ENCODE measurements around the gene EXOC3.
A peak's percentile ranks its signal among the peaks of the same experiment; 100 is the strongest.

Gene EXOC3

GRCh38 chr5:509611-510185 is 66.7 kb downstream of the EXOC3 start:
- H3K4me3 ChIP-seq (ENCODE audit: low read length) = no peak overlapping the region
- no peak overlapping the region for H3K4ac ChIP-seq (ENCODE audit: low read depth, low read length)
- no peak overlapping the region for H3K23ac ChIP-seq (ENCODE audit: low read length)
- no peak overlapping the region for H2BK120ac ChIP-seq (ENCODE audit: low read depth, low read length)
- no peak overlapping the region for H2BK15ac ChIP-seq (replicated peaks; ENCODE audit: low read depth)
- H3K4me2 ChIP-seq (ENCODE audit: low read length) = no peak overlapping the region
- H3K79me2 ChIP-seq (ENCODE audit: control insufficient read depth, insufficient read depth, low read length) = no peaks in the 10 kb centered on the region
- no peak overlapping the region for H3K27ac ChIP-seq (ENCODE audit: low read depth, low read length)
- H3K56ac ChIP-seq (ENCODE audit: low read length) = no peak overlapping the region
- no peak overlapping the region for H4K8ac ChIP-seq (ENCODE audit: low read depth, low read length)
- no peak overlapping the region for H3K9ac ChIP-seq (ENCODE audit: low read length)
- no peak overlapping the region for H4K5ac ChIP-seq (ENCODE audit: low read length)
- H3K4me1 ChIP-seq (ENCODE audit: control insufficient read depth, low read depth, low read length) = no peaks in the 10 kb centered on the region
- no CpG with 5 or more reads among the region's 22 CpGs for WGBS (ENCODE audit: extremely low coverage, insufficient coverage, low lambda C conversion rate)
- no peaks in the 10 kb centered on the region for H3K79me1 ChIP-seq (ENCODE audit: low read length)
- no peak overlapping the region for H3K18ac ChIP-seq (ENCODE audit: low read length)
- H2BK5ac ChIP-seq (ENCODE audit: low read length) = no peak overlapping the region
- no peak for DNase-seq
- no peaks in the 10 kb centered on the region for H3K36me3 ChIP-seq (ENCODE audit: control insufficient read depth, insufficient read depth, low read length)
- peaks cover 4% of the 10 kb centered on the region for H3K27me3 ChIP-seq (ENCODE audit: insufficient read depth, low read length, poor library complexity)
- H2AK5ac ChIP-seq (ENCODE audit: low read length) = no peak overlapping the region

GRCh38 chr5:510521-510920 is 67.5 kb downstream of the EXOC3 start:
- Histone ChIP-seq H3K79me2 (ENCODE audit: control insufficient read depth, insufficient read depth, low read length) (no peaks in the 10 kb centered on the region), H2AK5ac (ENCODE audit: low read length) (no peak overlapping the region), H3K4me2 (ENCODE audit: low read length) (no peak overlapping the region), H3K56ac (ENCODE audit: low read length) (no peak overlapping the region), H3K27ac (ENCODE audit: low read depth, low read length) (no peak overlapping the region), H3K4me1 (ENCODE audit: control insufficient read depth, low read depth, low read length) (no peaks in the 10 kb centered on the region), H2BK120ac (ENCODE audit: low read depth, low read length) (no peak overlapping the region), H4K8ac (ENCODE audit: low read depth, low read length) (no peak overlapping the region), H3K9ac (ENCODE audit: low read length) (no peak overlapping the region), H3K36me3 (ENCODE audit: control insufficient read depth, insufficient read depth, low read length) (no peaks in the 10 kb centered on the region), H3K79me1 (ENCODE audit: low read length) (no peaks in the 10 kb centered on the region), H3K23ac (ENCODE audit: low read length) (no peak overlapping the region), H3K4me3 (ENCODE audit: low read length) (no peak overlapping the region), H4K5ac (ENCODE audit: low read length) (no peak overlapping the region), H2BK5ac (ENCODE audit: low read length) (no peak overlapping the region), H2BK15ac (replicated peaks; ENCODE audit: low read depth) (no peak overlapping the region), H3K18ac (ENCODE audit: low read length) (no peak overlapping the region), H3K27me3 (ENCODE audit: insufficient read depth, low read length, poor library complexity) (peaks cover 4% of the 10 kb centered on the region), H3K4ac (ENCODE audit: low read depth, low read length) (no peak overlapping the region)
- no CpG with 5 or more reads among the region's 9 CpGs for WGBS (ENCODE audit: extremely low coverage, insufficient coverage, low lambda C conversion rate)
- DNase-seq = no peak

GRCh38 chr5:511476-511875 is 68.5 kb downstream of the EXOC3 start:
- no peak overlapping the region for H4K5ac ChIP-seq (ENCODE audit: low read length)
- H3K4me3 ChIP-seq (ENCODE audit: low read length) = no peak overlapping the region
- no peak overlapping the region for H2BK15ac ChIP-seq (replicated peaks; ENCODE audit: low read depth)
- no peaks in the 10 kb centered on the region for H3K36me3 ChIP-seq (ENCODE audit: control insufficient read depth, insufficient read depth, low read length)
- no peak overlapping the region for H3K27ac ChIP-seq (ENCODE audit: low read depth, low read length)
- no CpG with 5 or more reads among the region's 16 CpGs for WGBS (ENCODE audit: extremely low coverage, insufficient coverage, low lambda C conversion rate)
- H2AK5ac ChIP-seq (ENCODE audit: low read length) = no peak overlapping the region
- H3K79me2 ChIP-seq (ENCODE audit: control insufficient read depth, insufficient read depth, low read length) = no peaks in the 10 kb centered on the region
- H3K4ac ChIP-seq (ENCODE audit: low read depth, low read length) = no peak overlapping the region
- no peak overlapping the region for H3K56ac ChIP-seq (ENCODE audit: low read length)
- no peak overlapping the region for H2BK5ac ChIP-seq (ENCODE audit: low read length)
- no peak overlapping the region for H3K4me2 ChIP-seq (ENCODE audit: low read length)
- H4K8ac ChIP-seq (ENCODE audit: low read depth, low read length) = no peak overlapping the region
- no peak overlapping the region for H3K23ac ChIP-seq (ENCODE audit: low read length)
- H3K27me3 ChIP-seq (ENCODE audit: insufficient read depth, low read length, poor library complexity) = no peaks in the 10 kb centered on the region
- H2BK120ac ChIP-seq (ENCODE audit: low read depth, low read length) = no peak overlapping the region
- no peak for DNase-seq
- no peaks in the 10 kb centered on the region for H3K4me1 ChIP-seq (ENCODE audit: control insufficient read depth, low read depth, low read length)
- no peak overlapping the region for H3K18ac ChIP-seq (ENCODE audit: low read length)
- no peaks in the 10 kb centered on the region for H3K79me1 ChIP-seq (ENCODE audit: low read length)
- H3K9ac ChIP-seq (ENCODE audit: low read length) = no peak overlapping the region

GRCh38 chr5:513216-514100 is 70.5 kb downstream of the EXOC3 start:
- Histone ChIP-seq H3K4me2 (ENCODE audit: low read length) (no peak overlapping the region), H3K79me1 (ENCODE audit: low read length) (no peaks in the 10 kb centered on the region), H2BK15ac (replicated peaks; ENCODE audit: low read depth) (no peak overlapping the region), H3K18ac (ENCODE audit: low read length) (no peak overlapping the region), H3K4ac (ENCODE audit: low read depth, low read length) (no peak overlapping the region), H3K4me1 (ENCODE audit: control insufficient read depth, low read depth, low read length) (no peaks in the 10 kb centered on the region), H3K27ac (ENCODE audit: low read depth, low read length) (no peak overlapping the region), H3K9ac (ENCODE audit: low read length) (no peak overlapping the region), H3K23ac (ENCODE audit: low read length) (no peak overlapping the region), H3K79me2 (ENCODE audit: control insufficient read depth, insufficient read depth, low read length) (no peaks in the 10 kb centered on the region), H4K8ac (ENCODE audit: low read depth, low read length) (no peak overlapping the region), H3K56ac (ENCODE audit: low read length) (no peak overlapping the region), H3K4me3 (ENCODE audit: low read length) (no peak overlapping the region), H2AK5ac (ENCODE audit: low read length) (no peak overlapping the region), H4K5ac (ENCODE audit: low read length) (no peak overlapping the region), H2BK5ac (ENCODE audit: low read length) (no peak overlapping the region), H3K27me3 (ENCODE audit: insufficient read depth, low read length, poor library complexity) (no peaks in the 10 kb centered on the region), H2BK120ac (ENCODE audit: low read depth, low read length) (no peak overlapping the region), H3K36me3 (ENCODE audit: control insufficient read depth, insufficient read depth, low read length) (no peaks in the 10 kb centered on the region)
- peak; percentile 18 for DNase-seq
- WGBS (ENCODE audit: extremely low coverage, insufficient coverage, low lambda C conversion rate) = no CpG with 5 or more reads among the region's 31 CpGs

- no peak overlapping the region for H3K4me2 ChIP-seq (ENCODE audit: low read length)
- no peak overlapping the region for H3K4ac ChIP-seq (ENCODE audit: low read depth, low read length)
- H3K18ac ChIP-seq (ENCODE audit: low read length) = no peak overlapping the region
- H4K5ac ChIP-seq (ENCODE audit: low read length) = no peak overlapping the region
- H3K27ac ChIP-seq (ENCODE audit: low read depth, low read length) = no peak overlapping the region
- no peak overlapping the region for H3K9ac ChIP-seq (ENCODE audit: low read length)
- no peak overlapping the region for H2AK5ac ChIP-seq (ENCODE audit: low read length)
- no peak overlapping the region for H3K4me3 ChIP-seq (ENCODE audit: low read length)
- H3K56ac ChIP-seq (ENCODE audit: low read length) = no peak overlapping the region
- H3K79me1 ChIP-seq (ENCODE audit: low read length) = no peaks in the 10 kb centered on the region
- H3K4me1 ChIP-seq (ENCODE audit: control insufficient read depth, low read depth, low read length) = no peaks in the 10 kb centered on the region
- no peak overlapping the region for H2BK15ac ChIP-seq (replicated peaks; ENCODE audit: low read depth)
- WGBS (ENCODE audit: extremely low coverage, insufficient coverage, low lambda C conversion rate) = no CpG with 5 or more reads among the region's 12 CpGs
- no peak overlapping the region for H2BK5ac ChIP-seq (ENCODE audit: low read length)
- no peak for DNase-seq
- no peak overlapping the region for H3K23ac ChIP-seq (ENCODE audit: low read length)
- H3K27me3 ChIP-seq (ENCODE audit: insufficient read depth, low read length, poor library complexity) = no peaks in the 10 kb centered on the region
- no peaks in the 10 kb centered on the region for H3K79me2 ChIP-seq (ENCODE audit: control insufficient read depth, insufficient read depth, low read length)
- no peaks in the 10 kb centered on the region for H3K36me3 ChIP-seq (ENCODE audit: control insufficient read depth, insufficient read depth, low read length)
- H2BK120ac ChIP-seq (ENCODE audit: low read depth, low read length) = no peak overlapping the region
- no peak overlapping the region for H4K8ac ChIP-seq (ENCODE audit: low read depth, low read length)
These were observed 71.1 kb downstream of the EXOC3 start for GRCh38 chr5:514101-514485.

Data from mesendoderm (in vitro differentiated cells).